H9 (cell line): ENCODE results near the gene DENND5B. TPM values are rescaled to one million over a fixed set of nuclear protein-coding genes. Genes with fewer than 3 reads are reported as not detected.

Source experiments
- DNase-seq: peaks from one replicate; pipeline ENCODE4 v3.0.0-alpha.2; 2017
- H2AFZ ChIP-seq: one replicate; pipeline ENCODE4 v1.6.1; 2013; ENCODE audit warnings: mild to moderate bottlenecking, low read length, control low read depth, moderate library complexity
- H2AK5ac ChIP-seq: 2 replicates; pipeline ENCODE4 v1.6.1; 2013; ENCODE audit warnings: low read length, control low read depth, mixed read lengths; ENCODE audit not compliant: insufficient read length
- H2BK120ac ChIP-seq: one replicate; pipeline ENCODE4 v1.6.1; 2013; ENCODE audit warnings: low read depth, mild to moderate bottlenecking, low read length, control low read depth, inconsistent platforms; ENCODE audit not compliant: poor library complexity, severe bottlenecking
- H2BK12ac ChIP-seq: 2 replicates; pipeline ENCODE4 v1.6.1; 2013; ENCODE audit warnings: low read length, control low read depth, mixed read lengths, low read depth; ENCODE audit not compliant: insufficient read length
- H2BK15ac ChIP-seq: 2 replicates; pipeline ENCODE4 v1.6.1; 2013; ENCODE audit warnings: low read depth, low read length, control low read depth
- H2BK20ac ChIP-seq: one replicate; pipeline ENCODE4 v1.6.1; 2013; ENCODE audit warnings: low read depth, mild to moderate bottlenecking, low read length, control low read depth, inconsistent platforms; ENCODE audit not compliant: poor library complexity, severe bottlenecking
- H2BK5ac ChIP-seq: 2 replicates; pipeline ENCODE4 v1.6.1; 2013; ENCODE audit warnings: low read length, control low read depth, mixed read lengths; ENCODE audit not compliant: insufficient read length
- H3K14ac ChIP-seq: 2 replicates; pipeline ENCODE4 v1.6.1; 2013; ENCODE audit warnings: low read length, control low read depth; ENCODE audit not compliant: insufficient read depth
- H3K18ac ChIP-seq: 2 replicates; pipeline ENCODE4 v1.6.1; 2013; ENCODE audit warnings: low read depth, mild to moderate bottlenecking, mixed read lengths, low read length, control low read depth; ENCODE audit not compliant: insufficient read length
- H3K23ac ChIP-seq: 2 replicates; pipeline ENCODE4 v1.6.1; 2013; ENCODE audit warnings: low read length, control low read depth, mixed read lengths, low read depth; ENCODE audit not compliant: insufficient read length
- H3K23me2 ChIP-seq: 2 replicates; pipeline ENCODE4 v1.6.1; 2013; ENCODE audit warnings: low read depth, mild to moderate bottlenecking, mixed read lengths, low read length, control low read depth; ENCODE audit not compliant: insufficient read length, poor library complexity, severe bottlenecking
- H3K27ac ChIP-seq: 2 replicates; pipeline ENCODE4 v1.5.1; 2013; ENCODE audit warnings: low read length, control low read depth, mixed read lengths, low read depth; ENCODE audit not compliant: insufficient read length
- H3K27me3 ChIP-seq: 2 replicates; pipeline ENCODE4 v1.6.1; 2013; ENCODE audit warnings: low read length, control low read depth, inconsistent platforms; ENCODE audit not compliant: insufficient read depth
- H3K4ac ChIP-seq: 2 replicates; pipeline ENCODE4 v1.6.1; 2013; ENCODE audit warnings: low read depth, mild to moderate bottlenecking, control low read depth, inconsistent platforms, low read length, moderate library complexity
- H3K4me1 ChIP-seq: 2 replicates; pipeline ENCODE4 v1.6.1; 2013; ENCODE audit warnings: low read length, control low read depth, inconsistent platforms; ENCODE audit not compliant: insufficient read depth
- H3K4me2 ChIP-seq: 2 replicates; pipeline ENCODE4 v1.6.1; 2013; ENCODE audit warnings: low read length, control low read depth, mixed read lengths; ENCODE audit not compliant: insufficient read length, insufficient read depth
- H3K56ac ChIP-seq: 2 replicates; pipeline ENCODE4 v1.6.1; 2013; ENCODE audit warnings: low read depth, mild to moderate bottlenecking, mixed read lengths, low read length, control low read depth; ENCODE audit not compliant: insufficient read length
- H3K79me1 ChIP-seq: 2 replicates; pipeline ENCODE4 v1.6.1; 2013; ENCODE audit warnings: low read depth, mild to moderate bottlenecking, moderate library complexity, low read length, control low read depth, inconsistent platforms; ENCODE audit not compliant: insufficient read depth, poor library complexity, severe bottlenecking
- H3K79me2 ChIP-seq: 2 replicates; pipeline ENCODE4 v1.6.1; 2013; ENCODE audit warnings: low read length, control low read depth, inconsistent platforms; ENCODE audit not compliant: insufficient read depth
- H3K9ac ChIP-seq: 2 replicates; pipeline ENCODE4 v1.6.1; 2013; ENCODE audit warnings: low read length, control low read depth, mixed read lengths; ENCODE audit not compliant: insufficient read length; ENCODE audit errors: extremely low read depth
- H3K9me3 ChIP-seq: one replicate; pipeline ENCODE4 v1.6.1; 2013; ENCODE audit warnings: low read depth, low read length, inconsistent platforms; ENCODE audit not compliant: control insufficient read depth
- H3T11ph ChIP-seq: one replicate; pipeline ENCODE4 v1.6.1; 2013; ENCODE audit warnings: mild to moderate bottlenecking, low read length, control low read depth, inconsistent platforms
- H4K20me1 ChIP-seq: one replicate; pipeline ENCODE4 v1.6.1; 2013; ENCODE audit not compliant: control insufficient read depth, insufficient read length, insufficient read depth
- H4K5ac ChIP-seq: 2 replicates; pipeline ENCODE4 v1.6.1; 2013; ENCODE audit warnings: low read depth, mild to moderate bottlenecking, mixed read lengths, low read length, control low read depth; ENCODE audit not compliant: insufficient read length
- H4K8ac ChIP-seq: replicated peaks from 2 replicates; pipeline ENCODE4 v1.6.1; 2013; ENCODE audit warnings: low read length, control low read depth, mixed read lengths, low read depth; ENCODE audit not compliant: insufficient read length
- H4K91ac ChIP-seq: 2 replicates; pipeline ENCODE4 v1.6.1; 2013; ENCODE audit warnings: low read depth, mild to moderate bottlenecking, moderate library complexity, mixed read lengths, low read length, control low read depth; ENCODE audit not compliant: insufficient read length
- H3K27ac Mint-ChIP-seq, 3 experiments: 2 replicates in 2 of 3; 3 replicates in 1 of 3; pipeline ENCODE4 v1.8.0; 2020 to 2021; ENCODE audit warnings: mixed read lengths in 3 of 3, mild to moderate bottlenecking in 1 of 3, moderate library complexity in 1 of 3
- H3K27me3 Mint-ChIP-seq: 2 replicates; pipeline ENCODE4 v1.8.0; 2021; ENCODE audit warnings: low read depth, mild to moderate bottlenecking, moderate library complexity, mixed read lengths
- H3K36me3 Mint-ChIP-seq, 3 experiments: 2 replicates in 2 of 3; 3 replicates in 1 of 3; pipeline ENCODE4 v1.8.0; 2020 to 2021; ENCODE audit warnings: low read depth in 3 of 3, mixed read lengths in 3 of 3; ENCODE audit not compliant: insufficient read depth in 1 of 3
- H3K4me1 Mint-ChIP-seq, 2 experiments: 2 replicates each; pipeline ENCODE4 v1.8.0; 2020; ENCODE audit warnings: mixed read lengths in 2 of 2
- H3K4me3 Mint-ChIP-seq, 2 experiments: 2 replicates in 1 of 2; 3 replicates in 1 of 2; pipeline ENCODE4 v1.8.0; 2020 to 2021; ENCODE audit warnings: mild to moderate bottlenecking in 2 of 2, mixed read lengths in 2 of 2, moderate library complexity in 1 of 2
- H3K9me3 Mint-ChIP-seq, 2 experiments: 2 replicates in 1 of 2; 3 replicates in 1 of 2; pipeline ENCODE4 v1.8.0; 2020; ENCODE audit warnings: mild to moderate bottlenecking in 2 of 2, mixed read lengths in 2 of 2, moderate library complexity in 1 of 2
- CTCF ChIP-seq: fragments of 200-600 bp; sonication (generic); conservative IDR thresholded peaks from 3 replicates; pipeline ENCODE4 v1.8.0; 2021; ENCODE audit warnings: antibody characterized with exemption, mild to moderate bottlenecking
- WGBS: extraction: QIAGEN DNeasy Blood & Tissue Kit; methylation state at CpG from one replicate; pipeline ENCODE4 v1.1.7; 2013; ENCODE audit warnings: missing lambda C conversion rate, low lambda C conversion rate, mixed read lengths; ENCODE audit not compliant: insufficient read length; ENCODE audit errors: extremely low coverage; 5-methylcytosine and 5-hydroxymethylcytosine counted together
- long read RNA-seq: library from polyadenylated mRNA; unstranded; transcript quantifications from one replicate; pipeline ENCODE4 v2.0.0, GENCODE V29; 2020
- total RNA-seq: library from RNA; stranded (reverse); gene quantifications from 2 replicates; pipeline ENCODE4 v1.2.1, GENCODE V29; 2021

Gene DENND5B
- total RNA-seq: 13.4 and 14.2 TPM in 2 replicates
- long read RNA-seq, partial matches to known transcripts: 0 of 6 reads
- long read RNA-seq, other reads (novel, unspliced or antisense): 6 of 6 reads

GRCh38 chr12:31590642-31591379, at the start of gene DENND5B:
Gene DENND5B (minus strand): TSS chr12:31591136. CDS start chr12:31590832, 304 bp downstream.
- Histone ChIP-seq H3K14ac (peak within 1 kb of the TSS; percentile 88), H3K4me1 (no peaks in the 10 kb centered on the region), H2AFZ (no peak within 1 kb of the TSS), H3K9ac (peak within 1 kb of the TSS; percentile 18), H4K8ac (no peak within 1 kb of the TSS), H3K56ac (no peak within 1 kb of the TSS), H2BK20ac (no peak within 1 kb of the TSS), H3K23ac (no peak within 1 kb of the TSS), H3K9me3 (no peaks in the 10 kb centered on the region), H3K4ac (no peak within 1 kb of the TSS), H3K18ac (peak within 1 kb of the TSS; percentile 20), H2BK120ac (no peak within 1 kb of the TSS), H3K79me1 (peaks cover 3% of the 10 kb centered on the region), H3K23me2 (peaks cover 10% of the 10 kb centered on the region), H2BK15ac (no peak within 1 kb of the TSS), H3K4me2 (peak within 1 kb of the TSS; percentile 56), H3K27me3 (no peaks in the 10 kb centered on the region), H3K27ac (no peak within 1 kb of the TSS), H3T11ph (no peak within 1 kb of the TSS), H2BK12ac (no peak within 1 kb of the TSS), H4K20me1 (no peaks in the 10 kb centered on the region), H3K79me2 (0 out of 2 replicates have a peak, but pooled peaks cover 2% of the 10 kb centered on the region), H2AK5ac (no peak within 1 kb of the TSS), H4K5ac (no peak within 1 kb of the TSS), H4K91ac (no peak within 1 kb of the TSS), H2BK5ac (no peak within 1 kb of the TSS)
- Mint-ChIP-seq H3K9me3 (no peaks in the 10 kb centered on the region), H3K4me3 (peak within 1 kb of the TSS; percentile 81 to 92), H3K4me1 (peaks cover 20 to 28% of the 10 kb centered on the region in 2 experiments), H3K27ac (peak within 1 kb of the TSS in 1 of 3 experiments; percentile 52; a peak in 2 of 7 replicates), H3K36me3 (peaks cover 0 to 6% (median 5%) of the 10 kb centered on the region in 3 experiments; a peak in 2 of 7 replicates), H3K27me3 (peaks cover 17% of the 10 kb centered on the region)
- WGBS: no CpG with 5 or more reads among the region's 117 CpGs
- no peak for TF ChIP-seq CTCF
- peak; percentile 65 for DNase-seq
